ENCODE measurements around the gene STRIP2. TPM values are rescaled to one million over a fixed set of nuclear protein-coding genes. Genes with fewer than 3 reads are reported as not detected.
A peak's percentile ranks its signal among the peaks of the same experiment; 100 is the strongest.

The STRIP2 gene
- total RNA-seq, 1 experiment from 2014 or later: 10.8 TPM

- Histone ChIP-seq H3K79me2 (ENCODE audit: insufficient read depth, low read length) (no peaks in the 10 kb centered on the region), H3K27me3 (ENCODE audit: insufficient read depth, low read length) (no peaks in the 10 kb centered on the region), H3K9ac (ENCODE audit: low read length) (no peak overlapping the region), H3K4me2 (ENCODE audit: low read length) (peak overlapping the region; percentile 40), H3K4me1 (ENCODE audit: control insufficient read depth in 1 of 2, insufficient read depth in 2 of 2, low read length in 2 of 2) (peaks cover 7 to 27% of the 10 kb centered on the region in 2 experiments), H3K4me3 (replicated peaks in 1 of 2; ENCODE audit: low read depth in 1 of 2, low read length in 2 of 2) (no peak overlapping the region; a peak in 1 of 4 replicates), H3K27ac (ENCODE audit: low read depth, low read length) (no peak overlapping the region), H2AFZ (ENCODE audit: low read depth, low read length, poor library complexity, severe bottlenecking) (no peak overlapping the region), H3K9me3 (ENCODE audit: control insufficient read depth in 1 of 2, insufficient read depth in 1 of 2, low read depth in 1 of 2, low read length in 2 of 2) (no peaks in the 10 kb centered on the region), H4K20me1 (ENCODE audit: insufficient read depth) (no peaks in the 10 kb centered on the region), H3K9me2 (ENCODE audit: insufficient read depth) (no peaks in the 10 kb centered on the region), H3K36me3 (ENCODE audit: control insufficient read depth in 1 of 2, insufficient read depth in 2 of 2, low read length in 2 of 2) (peaks cover 3 to 28% of the 10 kb centered on the region in 2 experiments; a peak in 2 of 4 replicates)
- ATAC-seq (peak; percentile 78), DNase-seq (ENCODE audit: low read depth, low spot score) (no peak)
- TF ChIP-seq RAD21 (IDR thresholded peaks at IDR 0.05; ENCODE audit: low read depth) (no peak), CBX3 (IDR thresholded peaks at IDR 0.05; ENCODE audit: low read depth) (0 out of 2 replicates have a peak, but pooled peaks have one; percentile 34), JUND (IDR thresholded peaks at IDR 0.05) (0 out of 2 replicates have a peak, but pooled peaks have one; percentile 19), TCF7L2 (IDR thresholded peaks at IDR 0.05; ENCODE audit: borderline replicate concordance, extremely low read depth, insufficient read depth, insufficient read length) (no peak)
- ChIA-PET CTCF (no interaction called here), POLR2A (no interaction called here), RAD21 (ENCODE audit: low non-redundant PET in 1 of 2, low total read pairs in 2 of 2, uncharacterized antibody in 2 of 2, unreplicated experiment in 2 of 2) (interaction anchor here in 1 of 2 experiments (1.1 kb wide), 1 partner anchor 87 kb away, joined by 3 read pairs; no protein-coding TSS in a partner anchor)
- no TSS peak for BruUV-seq (replicated peaks)
- intact Hi-C loops (cut with micrococcal nuclease): no loop called here
Observed at GRCh38 chr7:129454249-129454551, 20.0 kb downstream of the STRIP2 start.

DNA sequence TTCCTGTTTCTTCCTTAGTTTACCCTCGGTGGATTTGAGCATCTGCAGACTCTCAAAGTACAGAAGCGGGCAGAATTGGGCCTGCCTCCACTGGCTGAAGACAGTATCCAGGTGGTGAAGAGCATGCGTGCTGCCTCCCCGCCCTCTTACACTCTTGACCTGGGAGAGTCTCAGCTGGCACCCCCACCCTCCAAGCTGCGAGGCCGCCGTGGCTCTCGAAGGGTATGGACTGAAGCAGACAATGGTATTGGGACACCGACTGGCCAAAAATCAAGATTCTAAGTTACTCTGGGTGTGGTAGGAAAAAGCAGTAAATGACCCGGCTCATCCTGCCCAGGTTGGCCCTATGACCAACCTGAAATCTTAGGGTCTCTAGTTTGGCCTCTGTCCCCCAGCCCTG lies 22.2 kb downstream of the STRIP2 start:
- H3K4me2 ChIP-seq (ENCODE audit: low read length): no peak overlapping the region
- H2AFZ ChIP-seq (ENCODE audit: low read depth, low read length, poor library complexity, severe bottlenecking): no peak overlapping the region
- no peak overlapping the region for H3K27ac ChIP-seq (ENCODE audit: low read depth, low read length)
- no peak for DNase-seq (ENCODE audit: low read depth, low spot score)
- H3K4me1 ChIP-seq (ENCODE audit: control insufficient read depth in 1 of 2, insufficient read depth in 2 of 2, low read length in 2 of 2): peaks cover 7 to 27% of the 10 kb centered on the region in 2 experiments
- RAD21 ChIA-PET (ENCODE audit: low non-redundant PET in 1 of 2, low total read pairs in 2 of 2, uncharacterized antibody in 2 of 2, unreplicated experiment in 2 of 2): no interaction called here
- H3K9me3 ChIP-seq (ENCODE audit: control insufficient read depth in 1 of 2, insufficient read depth in 1 of 2, low read depth in 1 of 2, low read length in 2 of 2): no peaks in the 10 kb centered on the region
- CTCF ChIA-PET: no interaction called here
- H3K9ac ChIP-seq (ENCODE audit: low read length): no peak overlapping the region
- TF ChIP-seq, protein P1, sequence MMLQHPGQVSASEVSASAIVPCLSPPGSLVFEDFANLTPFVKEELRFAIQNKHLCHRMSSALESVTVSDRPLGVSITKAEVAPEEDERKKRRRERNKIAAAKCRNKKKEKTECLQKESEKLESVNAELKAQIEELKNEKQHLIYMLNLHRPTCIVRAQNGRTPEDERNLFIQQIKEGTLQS (IDR thresholded peaks at IDR 0.05): no peak
- TF ChIP-seq JUND (IDR thresholded peaks at IDR 0.05): no peak
- TF ChIP-seq SP1 (IDR thresholded peaks at IDR 0.05; ENCODE audit: low read depth): no peak
- no peak for TF ChIP-seq EZH2 (IDR thresholded peaks at IDR 0.05)
- TF ChIP-seq, protein P2, sequence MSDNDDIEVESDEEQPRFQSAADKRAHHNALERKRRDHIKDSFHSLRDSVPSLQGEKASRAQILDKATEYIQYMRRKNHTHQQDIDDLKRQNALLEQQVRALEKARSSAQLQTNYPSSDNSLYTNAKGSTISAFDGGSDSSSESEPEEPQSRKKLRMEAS (IDR thresholded peaks at IDR 0.05): no peak
- intact Hi-C loops (cut with micrococcal nuclease): no loop called here
- no peaks in the 10 kb centered on the region for H3K9me2 ChIP-seq (ENCODE audit: insufficient read depth)
- H3K4me3 ChIP-seq (replicated peaks in 1 of 2; ENCODE audit: low read depth in 1 of 2, low read length in 2 of 2): no peak overlapping the region
- POLR2A ChIA-PET: no interaction called here
- H3K79me2 ChIP-seq (ENCODE audit: insufficient read depth, low read length): no peaks in the 10 kb centered on the region
- H4K20me1 ChIP-seq (ENCODE audit: insufficient read depth): no peaks in the 10 kb centered on the region
- no peak for ATAC-seq
- no TSS peak for BruUV-seq (replicated peaks)
- H3K27me3 ChIP-seq (ENCODE audit: insufficient read depth, low read length): no peaks in the 10 kb centered on the region
- H3K36me3 ChIP-seq (ENCODE audit: control insufficient read depth in 1 of 2, insufficient read depth in 2 of 2, low read length in 2 of 2): peaks cover 11 to 39% of the 10 kb centered on the region in 2 experiments
